Measurements from ENCODE around the gene WFDC1.

DNA sequence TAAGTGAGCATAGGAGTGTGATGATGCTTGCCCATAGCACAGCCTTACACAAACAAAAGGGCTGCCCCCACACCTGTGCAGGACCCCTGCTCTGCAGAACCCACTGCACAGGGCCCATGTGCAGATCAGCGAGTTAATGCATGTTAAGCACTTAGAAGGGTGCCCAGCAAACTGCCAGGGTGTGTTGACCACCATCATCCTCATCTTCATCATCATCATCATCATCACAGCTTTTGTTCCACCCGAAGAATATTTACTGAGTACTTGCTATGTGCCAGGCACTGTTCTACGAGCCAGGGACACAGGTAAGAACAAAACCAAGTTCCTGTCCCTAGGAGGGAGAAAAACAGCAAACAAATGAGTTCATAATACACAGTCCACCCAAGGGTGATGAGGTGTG, 11.9 kb downstream of the WFDC1 start:
- TF ChIP-seq, protein P1, sequence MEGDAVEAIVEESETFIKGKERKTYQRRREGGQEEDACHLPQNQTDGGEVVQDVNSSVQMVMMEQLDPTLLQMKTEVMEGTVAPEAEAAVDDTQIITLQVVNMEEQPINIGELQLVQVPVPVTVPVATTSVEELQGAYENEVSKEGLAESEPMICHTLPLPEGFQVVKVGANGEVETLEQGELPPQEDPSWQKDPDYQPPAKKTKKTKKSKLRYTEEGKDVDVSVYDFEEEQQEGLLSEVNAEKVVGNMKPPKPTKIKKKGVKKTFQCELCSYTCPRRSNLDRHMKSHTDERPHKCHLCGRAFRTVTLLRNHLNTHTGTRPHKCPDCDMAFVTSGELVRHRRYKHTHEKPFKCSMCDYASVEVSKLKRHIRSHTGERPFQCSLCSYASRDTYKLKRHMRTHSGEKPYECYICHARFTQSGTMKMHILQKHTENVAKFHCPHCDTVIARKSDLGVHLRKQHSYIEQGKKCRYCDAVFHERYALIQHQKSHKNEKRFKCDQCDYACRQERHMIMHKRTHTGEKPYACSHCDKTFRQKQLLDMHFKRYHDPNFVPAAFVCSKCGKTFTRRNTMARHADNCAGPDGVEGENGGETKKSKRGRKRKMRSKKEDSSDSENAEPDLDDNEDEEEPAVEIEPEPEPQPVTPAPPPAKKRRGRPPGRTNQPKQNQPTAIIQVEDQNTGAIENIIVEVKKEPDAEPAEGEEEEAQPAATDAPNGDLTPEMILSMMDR (conservative IDR thresholded peaks at IDR 0.05 in 1 of 2, IDR thresholded peaks at IDR 0.05 in 1 of 2; ENCODE audit: low read depth in 1 of 2, low read length in 2 of 2): no peak
- no peak for TF ChIP-seq EZH2 (IDR thresholded peaks at IDR 0.05; ENCODE audit: low read length, missing control alignments)
